VCaP (cell line): Measurements from ENCODE around the gene SERTAD3.
"Not testable (repeated sequence)": the region's sequence is repeated elsewhere in the genome, so short reads cannot be mapped to it uniquely, and the experiment has no call there.

Source experiments
- H3K27ac ChIP-seq: fragments of 450-650 bp; 2 replicates; pipeline ENCODE4 v1.5.1; 2017
- TF ChIP-seq, protein P1 (sequence below): fragments of 450-650 bp; conservative IDR thresholded peaks from 2 replicates; pipeline ENCODE4 v1.5.1; 2017; ENCODE audit warnings: mild to moderate bottlenecking, moderate library complexity

SERTAD3 gene

DNA sequence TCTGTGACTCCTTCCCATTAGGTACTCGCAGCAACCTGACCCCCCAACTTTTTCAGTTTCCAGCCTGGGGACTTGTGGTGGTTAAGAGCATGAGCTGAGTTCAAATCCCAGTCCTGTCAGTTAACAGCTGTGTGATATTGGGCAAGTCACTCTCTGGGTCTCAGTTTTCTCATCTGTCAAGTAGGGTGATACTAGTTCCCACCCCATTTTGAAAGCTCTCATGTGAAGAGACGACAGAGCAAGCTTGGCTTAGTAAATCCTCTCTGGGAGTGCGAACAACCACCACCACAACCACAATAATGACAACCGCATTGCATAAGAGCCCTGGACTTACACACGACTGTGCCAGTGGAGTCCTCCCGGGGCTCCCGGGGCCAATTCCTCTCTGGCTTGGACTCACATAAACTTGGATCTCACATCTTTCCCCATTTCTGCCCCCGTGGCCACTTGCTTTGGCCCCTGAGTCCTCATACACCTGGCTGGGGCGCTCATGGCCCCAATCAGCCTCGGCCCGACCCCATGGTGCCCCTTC lies 21.0 kb upstream of the SERTAD3 start:
- TF ChIP-seq, protein P1, sequence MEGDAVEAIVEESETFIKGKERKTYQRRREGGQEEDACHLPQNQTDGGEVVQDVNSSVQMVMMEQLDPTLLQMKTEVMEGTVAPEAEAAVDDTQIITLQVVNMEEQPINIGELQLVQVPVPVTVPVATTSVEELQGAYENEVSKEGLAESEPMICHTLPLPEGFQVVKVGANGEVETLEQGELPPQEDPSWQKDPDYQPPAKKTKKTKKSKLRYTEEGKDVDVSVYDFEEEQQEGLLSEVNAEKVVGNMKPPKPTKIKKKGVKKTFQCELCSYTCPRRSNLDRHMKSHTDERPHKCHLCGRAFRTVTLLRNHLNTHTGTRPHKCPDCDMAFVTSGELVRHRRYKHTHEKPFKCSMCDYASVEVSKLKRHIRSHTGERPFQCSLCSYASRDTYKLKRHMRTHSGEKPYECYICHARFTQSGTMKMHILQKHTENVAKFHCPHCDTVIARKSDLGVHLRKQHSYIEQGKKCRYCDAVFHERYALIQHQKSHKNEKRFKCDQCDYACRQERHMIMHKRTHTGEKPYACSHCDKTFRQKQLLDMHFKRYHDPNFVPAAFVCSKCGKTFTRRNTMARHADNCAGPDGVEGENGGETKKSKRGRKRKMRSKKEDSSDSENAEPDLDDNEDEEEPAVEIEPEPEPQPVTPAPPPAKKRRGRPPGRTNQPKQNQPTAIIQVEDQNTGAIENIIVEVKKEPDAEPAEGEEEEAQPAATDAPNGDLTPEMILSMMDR: no peak
- H3K27ac ChIP-seq: peak overlapping the region; percentile 63

DNA sequence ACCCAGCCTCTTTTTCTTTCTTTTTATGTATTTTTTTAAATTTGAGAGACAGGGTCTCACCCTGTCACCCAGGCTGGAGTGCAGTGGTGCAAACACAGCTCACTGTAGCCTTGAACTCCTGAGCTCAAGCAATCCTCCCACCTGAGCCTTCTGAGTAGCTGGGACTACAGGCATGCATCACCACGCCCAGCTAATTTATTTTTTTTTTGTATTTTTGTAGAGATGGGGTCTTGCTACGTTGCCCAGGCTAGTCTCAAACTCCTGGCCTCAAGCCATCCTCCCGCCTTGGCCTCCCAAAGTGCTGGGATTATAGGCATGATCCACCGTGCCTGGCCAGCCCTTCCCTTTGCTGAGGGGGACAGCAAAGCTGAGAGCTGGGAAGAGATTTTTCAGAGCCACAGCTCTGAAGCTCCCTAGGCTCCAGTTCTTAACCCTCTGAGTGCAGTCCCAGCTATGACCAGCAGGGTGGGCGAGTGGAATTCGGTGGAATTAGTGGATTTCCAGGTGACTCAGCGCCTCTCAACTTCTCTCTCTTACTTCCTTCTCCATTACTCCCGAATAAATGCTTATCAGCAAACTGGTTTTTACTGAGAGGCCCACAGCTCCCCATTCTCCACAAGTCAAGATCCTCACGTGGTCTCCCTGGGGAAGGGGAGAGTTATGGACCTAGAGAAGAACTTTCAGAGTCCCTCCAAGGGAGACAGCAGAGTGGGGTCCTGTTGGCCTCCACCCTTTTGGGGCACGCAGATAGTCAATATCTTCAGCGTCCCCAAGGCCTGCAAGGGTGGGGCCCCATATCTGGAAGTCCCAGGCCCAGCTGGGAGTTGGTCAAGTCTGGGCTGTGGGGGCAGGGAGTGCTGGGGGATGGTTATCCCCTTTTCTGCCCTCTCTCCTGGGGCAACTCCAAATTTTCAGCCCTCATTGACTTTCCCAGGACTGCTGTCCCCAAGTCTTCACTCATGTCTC lies 20.2 kb upstream of the SERTAD3 start:
- H3K27ac ChIP-seq: no peak overlapping the region; the same call in 1 of the 2 replicates
- TF ChIP-seq, protein P1: peak; percentile 91

DNA sequence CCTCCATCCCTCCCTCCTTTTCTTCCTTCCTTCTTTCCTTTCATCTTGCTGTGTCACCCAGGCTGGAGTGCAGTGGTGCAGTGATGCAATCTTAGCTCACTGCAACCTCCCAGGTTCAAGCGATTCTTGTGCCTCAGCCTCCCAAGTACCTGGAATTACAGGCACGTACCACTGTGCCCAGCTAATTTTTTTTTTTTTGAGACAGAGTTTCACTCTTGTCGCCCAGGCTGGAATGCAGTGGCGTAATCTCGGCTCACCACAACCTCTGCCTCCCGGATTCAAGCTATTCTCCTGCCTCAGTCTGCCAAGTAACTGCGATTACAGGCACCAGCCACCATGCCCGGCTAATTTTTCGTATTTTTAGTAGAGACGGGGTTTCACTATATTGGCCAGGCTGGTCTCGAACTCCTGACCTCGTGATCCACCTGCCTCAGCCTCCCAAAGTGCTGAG lies 19.5 kb upstream of the SERTAD3 start:
- H3K27ac ChIP-seq: not testable (repeated sequence)

DNA sequence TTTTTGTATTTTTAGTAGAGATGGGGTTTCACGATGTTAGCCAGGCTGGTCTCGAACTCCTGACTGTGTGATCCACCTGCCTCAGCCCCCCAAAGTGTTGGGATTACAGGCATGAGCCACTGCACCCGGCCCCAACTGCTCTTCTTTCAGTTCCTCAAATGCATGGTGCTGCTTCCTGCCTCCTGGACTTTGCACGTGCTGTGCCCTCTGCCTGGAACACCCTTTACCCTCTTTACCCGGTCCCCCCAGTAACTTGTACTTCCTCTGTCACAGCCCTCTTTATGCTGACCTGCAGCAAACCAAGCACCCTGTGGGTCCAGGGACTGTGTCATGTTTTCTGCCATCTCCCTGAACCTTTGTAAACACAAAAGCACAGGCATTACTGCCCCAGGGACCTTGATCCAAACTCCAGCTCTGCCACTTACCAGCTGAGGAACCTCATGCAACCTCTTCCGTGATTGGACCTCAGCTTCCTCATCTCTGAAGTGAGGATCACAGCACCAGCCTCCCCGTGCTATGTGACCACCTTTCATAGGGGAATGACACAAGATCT lies 17.6 kb upstream of the SERTAD3 start:
- peak overlapping the region; percentile 59 for H3K27ac ChIP-seq
- TF ChIP-seq, protein P1: no peak

DNA sequence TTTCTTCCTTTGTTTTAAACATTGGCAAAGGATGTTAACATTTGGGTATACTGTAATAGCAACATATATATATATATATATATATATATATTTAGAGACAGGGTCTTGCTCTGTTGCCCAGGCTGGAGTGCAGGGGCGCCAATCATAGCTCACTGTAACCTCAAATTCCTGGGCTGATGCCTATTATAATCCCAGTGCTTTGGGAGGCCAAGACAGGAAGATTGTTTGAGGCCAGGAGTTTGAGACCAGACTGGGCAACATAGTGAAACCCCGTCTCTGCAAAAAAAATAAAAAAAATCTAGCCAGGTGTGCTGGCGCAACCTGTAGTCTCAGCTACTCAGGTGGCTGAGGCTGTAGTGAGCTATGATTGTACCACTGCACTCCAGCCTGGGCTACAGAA lies 16.1 kb upstream of the SERTAD3 start:
- TF ChIP-seq, protein P1: no peak
- H3K27ac ChIP-seq: no peak overlapping the region

DNA sequence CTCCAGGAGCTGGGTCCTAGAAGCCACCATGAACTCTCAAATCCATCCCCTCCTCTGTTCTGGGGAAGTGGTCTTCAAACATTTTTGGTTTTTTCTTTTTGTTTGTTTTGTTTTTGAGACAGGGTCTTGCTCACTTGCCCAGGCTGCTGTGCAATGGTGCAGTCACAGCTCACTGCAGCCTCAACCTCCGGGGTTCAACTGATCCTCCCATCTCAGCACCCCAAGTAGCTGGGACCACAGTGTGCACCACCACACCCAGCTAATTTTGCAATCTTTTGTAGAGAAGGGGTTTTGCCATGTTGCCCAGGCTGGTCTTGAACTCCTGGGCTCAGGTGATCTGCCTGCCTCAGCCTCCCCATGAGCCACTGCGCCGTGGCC lies 14.5 kb upstream of the SERTAD3 start:
- H3K27ac ChIP-seq: no peak overlapping the region
- TF ChIP-seq, protein P1: no peak

DNA sequence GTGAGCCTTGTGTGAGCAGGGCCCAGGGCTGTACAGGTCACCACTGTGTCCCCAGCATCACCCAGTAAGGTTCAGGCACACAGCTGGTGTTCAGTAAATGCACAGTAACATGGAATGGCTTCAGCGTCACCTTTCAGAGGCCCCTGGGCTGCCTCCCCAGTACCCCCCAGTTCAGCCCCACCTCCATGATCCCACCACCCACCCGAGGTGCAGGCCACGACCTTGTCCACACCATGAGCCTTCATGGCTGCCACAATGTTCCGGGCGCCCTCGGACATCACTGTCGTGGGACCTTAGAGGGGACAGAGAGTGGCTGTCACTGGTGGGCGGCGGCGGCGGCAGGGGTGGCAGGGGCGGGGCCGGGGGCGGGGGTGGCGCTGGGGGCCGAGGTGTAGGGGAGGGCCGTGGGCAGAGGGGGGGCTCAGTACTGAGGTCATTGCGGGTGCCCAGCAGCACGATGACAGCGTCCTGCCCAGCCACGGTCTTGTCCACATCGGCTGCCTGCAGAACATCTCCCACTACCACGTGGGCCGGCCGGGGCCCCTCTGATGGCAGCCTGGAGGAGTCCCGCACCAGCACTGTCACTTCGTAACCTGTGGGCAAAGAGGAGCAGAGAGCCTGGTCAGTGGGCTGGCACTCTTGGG lies 13.9 kb upstream of the SERTAD3 start:
- TF ChIP-seq, protein P1: no peak
- H3K27ac ChIP-seq: no peak overlapping the region
